ENCODE data around the gene RAD51AP2. TPM values are rescaled to one million over a fixed set of nuclear protein-coding genes. Genes with fewer than 3 reads are reported as not detected.

RAD51AP2 gene
- total RNA-seq, 1 donor from 2014 or later: 0.04 TPM

- TF ChIP-seq CTCF (IDR thresholded peaks at IDR 0.05; ENCODE audit: insufficient read depth, low read length, poor library complexity, severe bottlenecking): no peak
- DNase-seq (ENCODE audit: low read depth): no peak
- no peaks in the 10 kb centered on the region for H3K36me3 ChIP-seq (ENCODE audit: control insufficient read depth, insufficient read depth, low read length)
- peaks cover 2% of the 10 kb centered on the region for H3K27me3 ChIP-seq (ENCODE audit: control insufficient read depth, insufficient read depth, low read length)
- no peak overlapping the region for H3K4me3 ChIP-seq (ENCODE audit: low read depth, low read length)
Measured at GRCh38 chr2:17533546-17533945, 15.3 kb upstream of the RAD51AP2 start.

- H3K27me3 ChIP-seq (ENCODE audit: control insufficient read depth, insufficient read depth, low read length): no peaks in the 10 kb centered on the region
- DNase-seq (ENCODE audit: low read depth): no peak
- no peak for TF ChIP-seq CTCF (IDR thresholded peaks at IDR 0.05; ENCODE audit: insufficient read depth, low read length, poor library complexity, severe bottlenecking)
Measured at GRCh38 chr2:17529771-17530170, 11.5 kb upstream of the RAD51AP2 start.

GRCh38 chr2:17522303-17522702 is 4.1 kb upstream of the RAD51AP2 start:
- no peak for DNase-seq (ENCODE audit: low read depth)
- Histone ChIP-seq H3K27me3 (ENCODE audit: control insufficient read depth, insufficient read depth, low read length) (no peaks in the 10 kb centered on the region), H3K4me3 (ENCODE audit: low read depth, low read length) (no peak overlapping the region), H3K36me3 (ENCODE audit: control insufficient read depth, insufficient read depth, low read length) (no peaks in the 10 kb centered on the region)
- no peak for TF ChIP-seq CTCF (IDR thresholded peaks at IDR 0.05; ENCODE audit: insufficient read depth, low read length, poor library complexity, severe bottlenecking)

More at GRCh38 chr2:17529771-17530170, 11.5 kb upstream of the RAD51AP2 start:
- H3K4me3 ChIP-seq (ENCODE audit: low read depth, low read length): no peak overlapping the region
- H3K36me3 ChIP-seq (ENCODE audit: control insufficient read depth, insufficient read depth, low read length): no peaks in the 10 kb centered on the region

GRCh38 chr2:17521621-17522020 is 3.4 kb upstream of the RAD51AP2 start:
- H3K4me3 ChIP-seq (ENCODE audit: low read depth, low read length): no peak overlapping the region
- H3K36me3 ChIP-seq (ENCODE audit: control insufficient read depth, insufficient read depth, low read length): no peaks in the 10 kb centered on the region
- DNase-seq (ENCODE audit: low read depth): no peak
- no peak for TF ChIP-seq CTCF (IDR thresholded peaks at IDR 0.05; ENCODE audit: insufficient read depth, low read length, poor library complexity, severe bottlenecking)
- no peaks in the 10 kb centered on the region for H3K27me3 ChIP-seq (ENCODE audit: control insufficient read depth, insufficient read depth, low read length)

GRCh38 chr2:17520761-17521160 is 2.5 kb upstream of the RAD51AP2 start:
- H3K4me3 ChIP-seq (ENCODE audit: low read depth, low read length): no peak overlapping the region
- no peak for TF ChIP-seq CTCF (IDR thresholded peaks at IDR 0.05; ENCODE audit: insufficient read depth, low read length, poor library complexity, severe bottlenecking)
- no peak for DNase-seq (ENCODE audit: low read depth)
- no peaks in the 10 kb centered on the region for H3K27me3 ChIP-seq (ENCODE audit: control insufficient read depth, insufficient read depth, low read length)
- no peaks in the 10 kb centered on the region for H3K36me3 ChIP-seq (ENCODE audit: control insufficient read depth, insufficient read depth, low read length)

- H3K4me3 ChIP-seq (ENCODE audit: low read depth, low read length): no peak overlapping the region
- no peak for DNase-seq (ENCODE audit: low read depth)
- H3K36me3 ChIP-seq (ENCODE audit: control insufficient read depth, insufficient read depth, low read length): no peaks in the 10 kb centered on the region
- TF ChIP-seq CTCF (IDR thresholded peaks at IDR 0.05; ENCODE audit: insufficient read depth, low read length, poor library complexity, severe bottlenecking): no peak
- H3K27me3 ChIP-seq (ENCODE audit: control insufficient read depth, insufficient read depth, low read length): no peaks in the 10 kb centered on the region
Measured at GRCh38 chr2:17519486-17519885, 1.2 kb upstream of the RAD51AP2 start.

All from kidney epithelial cell (primary cell).